Activated T-cell treated with anti-CD3 and anti-CD28 coated beads, Interleukin-2, amount 50 U/mL, for 48 hours (primary cell): ENCODE data around the gene PRRT1B.

Experiments
- DNase-seq, 2 experiments: peaks; one replicate each; pipeline ENCODE4 v3.0.0-alpha.2; 2020

The PRRT1B gene

GRCh38 chr9:131601683-131602181 lies 56.4 kb downstream of the PRRT1B start:
- DNase-seq: no peak

- no peak for DNase-seq
Measured at GRCh38 chr9:131603199-131603598, 57.9 kb downstream of the PRRT1B start.

- DNase-seq: no peak
Measured at GRCh38 chr9:131603711-131604439, 58.6 kb downstream of the PRRT1B start.

GRCh38 chr9:131605770-131606590 lies 60.7 kb downstream of the PRRT1B start:
- DNase-seq: no peak

- no peak for DNase-seq
Measured at GRCh38 chr9:131606896-131607567, 61.7 kb downstream of the PRRT1B start.

GRCh38 chr9:131607591-131607990 lies 62.3 kb downstream of the PRRT1B start:
- DNase-seq: no peak

GRCh38 chr9:131608493-131609037 lies 63.2 kb downstream of the PRRT1B start:
- no peak for DNase-seq
